ENCODE results near the gene RAB39A.

- no peak for TF ChIP-seq TAF1 (IDR thresholded peaks at IDR 0.05; ENCODE audit: low read depth)
- TF ChIP-seq, protein P1, sequence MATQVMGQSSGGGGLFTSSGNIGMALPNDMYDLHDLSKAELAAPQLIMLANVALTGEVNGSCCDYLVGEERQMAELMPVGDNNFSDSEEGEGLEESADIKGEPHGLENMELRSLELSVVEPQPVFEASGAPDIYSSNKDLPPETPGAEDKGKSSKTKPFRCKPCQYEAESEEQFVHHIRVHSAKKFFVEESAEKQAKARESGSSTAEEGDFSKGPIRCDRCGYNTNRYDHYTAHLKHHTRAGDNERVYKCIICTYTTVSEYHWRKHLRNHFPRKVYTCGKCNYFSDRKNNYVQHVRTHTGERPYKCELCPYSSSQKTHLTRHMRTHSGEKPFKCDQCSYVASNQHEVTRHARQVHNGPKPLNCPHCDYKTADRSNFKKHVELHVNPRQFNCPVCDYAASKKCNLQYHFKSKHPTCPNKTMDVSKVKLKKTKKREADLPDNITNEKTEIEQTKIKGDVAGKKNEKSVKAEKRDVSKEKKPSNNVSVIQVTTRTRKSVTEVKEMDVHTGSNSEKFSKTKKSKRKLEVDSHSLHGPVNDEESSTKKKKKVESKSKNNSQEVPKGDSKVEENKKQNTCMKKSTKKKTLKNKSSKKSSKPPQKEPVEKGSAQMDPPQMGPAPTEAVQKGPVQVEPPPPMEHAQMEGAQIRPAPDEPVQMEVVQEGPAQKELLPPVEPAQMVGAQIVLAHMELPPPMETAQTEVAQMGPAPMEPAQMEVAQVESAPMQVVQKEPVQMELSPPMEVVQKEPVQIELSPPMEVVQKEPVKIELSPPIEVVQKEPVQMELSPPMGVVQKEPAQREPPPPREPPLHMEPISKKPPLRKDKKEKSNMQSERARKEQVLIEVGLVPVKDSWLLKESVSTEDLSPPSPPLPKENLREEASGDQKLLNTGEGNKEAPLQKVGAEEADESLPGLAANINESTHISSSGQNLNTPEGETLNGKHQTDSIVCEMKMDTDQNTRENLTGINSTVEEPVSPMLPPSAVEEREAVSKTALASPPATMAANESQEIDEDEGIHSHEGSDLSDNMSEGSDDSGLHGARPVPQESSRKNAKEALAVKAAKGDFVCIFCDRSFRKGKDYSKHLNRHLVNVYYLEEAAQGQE (IDR thresholded peaks at IDR 0.05; ENCODE audit: low read depth) = no peak
These were observed 45.4 kb downstream of the RAB39A start for GRCh38 chr11:107973641-107974040.

Measured in Ishikawa (cell line).